AG09309 (cell line): ENCODE measurements around the gene DDX41.

Experiments
- DNase-seq: peaks from one replicate; pipeline ENCODE4 v3.0.0-alpha.2; 2010; ENCODE audit warnings: low read depth
- H3K4me3 ChIP-seq: 2 replicates; pipeline ENCODE4 v1.5.1; 2011; ENCODE audit warnings: mild to moderate bottlenecking, low read depth, low read length, moderate library complexity; ENCODE audit not compliant: control insufficient read depth
- TF ChIP-seq, protein P1 (sequence below): IDR thresholded peaks from 2 replicates; pipeline ENCODE4 v1.5.1; 2011; ENCODE audit warnings: mild to moderate bottlenecking, low read depth, low read length, inconsistent platforms; ENCODE audit not compliant: insufficient read depth, control insufficient read depth; ENCODE audit errors: missing control alignments

DDX41 gene

DNA sequence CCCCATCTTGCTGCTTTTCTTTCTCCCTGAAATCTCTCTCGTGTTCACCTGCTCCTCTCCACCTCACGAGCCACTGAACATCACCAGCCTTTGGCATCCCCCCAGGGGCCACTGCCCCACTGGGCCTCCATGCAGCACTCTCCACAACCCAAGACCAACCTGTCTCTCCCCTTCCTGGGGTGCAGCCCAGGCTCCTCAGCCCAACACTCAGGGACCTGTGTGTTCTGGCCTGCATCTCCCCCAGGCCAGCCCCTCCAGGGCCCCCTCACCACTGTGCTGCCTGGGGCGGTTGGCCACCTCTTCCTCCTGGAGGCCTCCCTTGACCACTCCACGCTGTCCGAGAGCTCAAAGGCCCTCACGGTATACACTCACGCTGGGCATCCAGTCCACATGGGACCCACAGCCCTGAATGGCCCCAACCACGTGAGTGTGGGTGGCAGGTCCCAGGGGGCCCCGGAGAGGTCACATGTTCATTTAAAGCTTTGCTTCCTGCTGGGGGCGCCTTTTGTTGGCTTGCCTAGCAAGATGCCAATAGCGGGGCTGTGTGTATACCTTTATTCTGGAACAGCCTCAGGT is 6.7 kb downstream of the DDX41 start:
- DNase-seq = no peak
- no peak overlapping the region for H3K4me3 ChIP-seq
- TF ChIP-seq, protein P1, sequence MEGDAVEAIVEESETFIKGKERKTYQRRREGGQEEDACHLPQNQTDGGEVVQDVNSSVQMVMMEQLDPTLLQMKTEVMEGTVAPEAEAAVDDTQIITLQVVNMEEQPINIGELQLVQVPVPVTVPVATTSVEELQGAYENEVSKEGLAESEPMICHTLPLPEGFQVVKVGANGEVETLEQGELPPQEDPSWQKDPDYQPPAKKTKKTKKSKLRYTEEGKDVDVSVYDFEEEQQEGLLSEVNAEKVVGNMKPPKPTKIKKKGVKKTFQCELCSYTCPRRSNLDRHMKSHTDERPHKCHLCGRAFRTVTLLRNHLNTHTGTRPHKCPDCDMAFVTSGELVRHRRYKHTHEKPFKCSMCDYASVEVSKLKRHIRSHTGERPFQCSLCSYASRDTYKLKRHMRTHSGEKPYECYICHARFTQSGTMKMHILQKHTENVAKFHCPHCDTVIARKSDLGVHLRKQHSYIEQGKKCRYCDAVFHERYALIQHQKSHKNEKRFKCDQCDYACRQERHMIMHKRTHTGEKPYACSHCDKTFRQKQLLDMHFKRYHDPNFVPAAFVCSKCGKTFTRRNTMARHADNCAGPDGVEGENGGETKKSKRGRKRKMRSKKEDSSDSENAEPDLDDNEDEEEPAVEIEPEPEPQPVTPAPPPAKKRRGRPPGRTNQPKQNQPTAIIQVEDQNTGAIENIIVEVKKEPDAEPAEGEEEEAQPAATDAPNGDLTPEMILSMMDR = no peak

GRCh38 chr5:177509381-177509951 is 7.3 kb downstream of the DDX41 start, which contains the start of gene DOK3:
TSS of gene DOK3 (minus strand) at chr5:177509826. CDS start at chr5:177509540, 286 bp downstream.
- TF ChIP-seq, protein P1 = no peak
- H3K4me3 ChIP-seq = no peak within 1 kb of the TSS
- no peak for DNase-seq

GRCh38 chr5:177508837-177509236 is 7.9 kb downstream of the DDX41 start:
- no peak overlapping the region for H3K4me3 ChIP-seq
- TF ChIP-seq, protein P1 = no peak
- no peak for DNase-seq

GRCh38 chr5:177508221-177508611 is 8.5 kb downstream of the DDX41 start:
- TF ChIP-seq, protein P1 = no peak
- no peak for DNase-seq
- no peak overlapping the region for H3K4me3 ChIP-seq

DNA sequence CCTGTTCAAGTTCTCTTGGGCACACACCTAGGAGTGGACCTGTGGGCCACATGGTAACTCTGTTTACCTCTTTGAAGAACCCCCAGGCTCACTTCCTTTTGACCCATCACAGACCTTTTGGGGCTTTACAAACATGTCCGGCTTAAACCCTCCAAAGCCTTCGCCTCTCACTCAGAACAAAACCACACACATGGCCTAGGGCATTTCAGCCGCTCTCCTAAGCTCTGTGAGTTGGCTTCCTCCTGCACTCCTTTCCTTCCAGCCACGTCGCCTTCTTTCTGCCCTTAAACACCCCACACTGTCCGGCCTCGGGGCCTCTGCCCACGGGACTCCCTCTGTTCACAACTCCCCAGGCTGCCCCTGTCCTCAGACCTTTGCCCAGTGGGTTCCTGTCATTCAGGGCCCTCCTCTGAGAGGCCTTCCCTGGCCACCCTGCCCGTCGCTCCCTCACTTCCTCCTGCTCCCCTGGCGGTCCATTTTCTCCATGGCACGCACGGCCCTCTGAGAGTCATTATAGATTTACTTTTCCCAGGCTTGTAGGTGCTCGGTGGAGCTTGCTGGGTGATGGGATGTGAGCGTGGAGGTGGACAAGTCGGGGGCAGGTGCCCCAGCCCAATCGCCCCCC is 9.1 kb downstream of the DDX41 start:
- TF ChIP-seq, protein P1 = no peak
- H3K4me3 ChIP-seq = no peak overlapping the region
- no peak for DNase-seq

- DNase-seq = no peak
- H3K4me3 ChIP-seq = no peak overlapping the region
- TF ChIP-seq, protein P1 = peak; percentile 21
These were observed 9.6 kb downstream of the DDX41 start for GRCh38 chr5:177507165-177507564.
